Measurements from ENCODE around the gene NTF3. TPM values are rescaled to one million over a fixed set of nuclear protein-coding genes. Genes with fewer than 3 reads are reported as not detected.

NTF3 gene
- polyA plus RNA-seq, 3 donors = not detected

DNA sequence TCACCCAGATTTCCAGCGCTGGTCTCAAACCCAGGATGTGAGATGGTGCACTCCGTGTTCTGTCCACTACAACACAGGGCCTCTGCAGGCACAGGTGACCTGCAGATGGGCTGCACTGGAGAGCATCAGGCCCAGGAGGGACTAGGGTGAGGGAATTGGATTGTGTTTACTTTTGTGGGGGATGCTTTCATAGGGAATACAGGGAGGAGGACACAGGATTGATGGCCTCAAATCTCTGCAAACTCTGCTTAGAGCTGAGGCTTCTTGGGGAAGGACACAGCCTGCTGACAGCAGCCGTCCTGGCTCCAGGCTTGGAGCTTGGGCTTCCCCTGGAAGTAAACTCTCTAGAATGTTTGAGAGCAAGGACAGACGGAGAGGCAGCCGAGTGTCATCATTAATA, 57.1 kb downstream of the NTF3 start:
- no peak overlapping the region for H3K4me3 Mint-ChIP-seq
- Histone ChIP-seq H3K9me3 (replicated peaks in 1 of 2; ENCODE audit: control insufficient read depth in 1 of 2, insufficient read depth in 1 of 2, low read length in 2 of 2) (no peaks in the 10 kb centered on the region), H3K79me2 (ENCODE audit: insufficient read depth, low read length) (no peaks in the 10 kb centered on the region), H2AFZ (ENCODE audit: insufficient read depth, low read depth, low read length, poor library complexity, severe bottlenecking) (no peak overlapping the region), H3K27ac (ENCODE audit: low read depth in 1 of 2, low read length in 2 of 2) (no peak overlapping the region), H4K20me1 (ENCODE audit: insufficient read depth, low read length) (no peaks in the 10 kb centered on the region), H3K4me1 (ENCODE audit: control insufficient read depth in 1 of 2, insufficient read depth in 2 of 2, low read length in 2 of 2) (no peaks in the 10 kb centered on the region), H3K4me2 (replicated peaks; ENCODE audit: extremely low read depth, low read length, poor library complexity, severe bottlenecking) (no peak overlapping the region), H3K4me3 (replicated peaks in 1 of 3; ENCODE audit: low read depth in 2 of 3, low read length in 3 of 3) (no peak overlapping the region), H3K36me3 (replicated peaks in 1 of 2; ENCODE audit: control insufficient read depth in 1 of 2, insufficient read depth in 2 of 2, low read length in 2 of 2) (no peaks in the 10 kb centered on the region), H3K27me3 (ENCODE audit: control insufficient read depth in 2 of 2, insufficient read depth in 2 of 2, low read length in 2 of 2) (no peaks in the 10 kb centered on the region), H3K9ac (ENCODE audit: insufficient read depth, low read length, poor library complexity, severe bottlenecking) (no peak overlapping the region)
- TF ChIP-seq, protein P1, sequence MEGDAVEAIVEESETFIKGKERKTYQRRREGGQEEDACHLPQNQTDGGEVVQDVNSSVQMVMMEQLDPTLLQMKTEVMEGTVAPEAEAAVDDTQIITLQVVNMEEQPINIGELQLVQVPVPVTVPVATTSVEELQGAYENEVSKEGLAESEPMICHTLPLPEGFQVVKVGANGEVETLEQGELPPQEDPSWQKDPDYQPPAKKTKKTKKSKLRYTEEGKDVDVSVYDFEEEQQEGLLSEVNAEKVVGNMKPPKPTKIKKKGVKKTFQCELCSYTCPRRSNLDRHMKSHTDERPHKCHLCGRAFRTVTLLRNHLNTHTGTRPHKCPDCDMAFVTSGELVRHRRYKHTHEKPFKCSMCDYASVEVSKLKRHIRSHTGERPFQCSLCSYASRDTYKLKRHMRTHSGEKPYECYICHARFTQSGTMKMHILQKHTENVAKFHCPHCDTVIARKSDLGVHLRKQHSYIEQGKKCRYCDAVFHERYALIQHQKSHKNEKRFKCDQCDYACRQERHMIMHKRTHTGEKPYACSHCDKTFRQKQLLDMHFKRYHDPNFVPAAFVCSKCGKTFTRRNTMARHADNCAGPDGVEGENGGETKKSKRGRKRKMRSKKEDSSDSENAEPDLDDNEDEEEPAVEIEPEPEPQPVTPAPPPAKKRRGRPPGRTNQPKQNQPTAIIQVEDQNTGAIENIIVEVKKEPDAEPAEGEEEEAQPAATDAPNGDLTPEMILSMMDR (IDR thresholded peaks at IDR 0.05) = no peak
- no peaks in the 10 kb centered on the region for H3K36me3 Mint-ChIP-seq
- H3K4me1 Mint-ChIP-seq = no peaks in the 10 kb centered on the region
- intact Hi-C loops (cut with micrococcal nuclease) = no loop called here
- WGBS (ENCODE audit: insufficient coverage) = 100% methylated on average over 2 of the region's 5 CpGs
- peaks cover 0 to 5% (median 3%) of the 10 kb centered on the region in 3 donors for H3K27me3 Mint-ChIP-seq (ENCODE audit: low read depth in 3 of 3)
- H3K27ac Mint-ChIP-seq = no peak overlapping the region
- peaks cover 0 to 2% (median 0%) of the 10 kb centered on the region in 7 donors for H3K9me3 Mint-ChIP-seq
- no peak for DNase-seq

DNA sequence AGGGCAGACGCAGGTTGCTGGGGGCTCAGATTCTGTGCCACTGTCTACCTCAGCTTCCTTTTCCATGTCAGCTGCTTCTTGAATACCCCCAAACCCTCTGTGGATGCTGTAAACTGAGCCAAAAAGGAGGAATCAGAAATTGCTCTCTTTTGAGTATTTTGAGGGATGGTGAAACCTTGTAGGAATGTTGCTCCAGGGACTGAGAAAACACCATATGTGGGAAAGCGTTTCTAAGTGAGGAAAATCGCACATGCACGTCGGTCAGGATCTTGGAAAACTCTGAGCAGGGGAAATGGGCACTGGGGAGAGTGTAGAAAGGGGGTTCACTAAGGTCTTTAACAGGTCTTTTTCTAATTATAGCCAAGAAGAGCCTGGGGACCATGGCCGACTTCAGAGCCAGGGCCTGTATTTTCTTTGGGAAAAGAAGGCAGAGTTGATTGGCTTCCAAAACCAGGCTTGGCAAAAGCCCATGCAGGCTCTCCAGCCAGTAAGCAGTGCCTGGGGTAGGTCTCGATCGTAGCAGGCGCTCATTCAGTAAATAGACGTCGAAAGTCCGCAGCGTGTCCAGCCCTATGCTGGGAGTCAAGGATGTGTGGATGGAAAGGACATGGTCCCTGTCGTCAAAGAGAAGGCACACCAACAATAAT, 58.0 kb downstream of the NTF3 start:
- no peak overlapping the region for H3K4me3 Mint-ChIP-seq
- Histone ChIP-seq H3K4me1 (ENCODE audit: control insufficient read depth in 1 of 2, insufficient read depth in 2 of 2, low read length in 2 of 2) (no peaks in the 10 kb centered on the region), H3K9me3 (replicated peaks in 1 of 2; ENCODE audit: control insufficient read depth in 1 of 2, insufficient read depth in 1 of 2, low read length in 2 of 2) (no peaks in the 10 kb centered on the region), H3K79me2 (ENCODE audit: insufficient read depth, low read length) (no peaks in the 10 kb centered on the region), H3K9ac (ENCODE audit: insufficient read depth, low read length, poor library complexity, severe bottlenecking) (no peak overlapping the region), H3K27me3 (ENCODE audit: control insufficient read depth in 2 of 2, insufficient read depth in 2 of 2, low read length in 2 of 2) (no peaks in the 10 kb centered on the region), H3K4me2 (replicated peaks; ENCODE audit: extremely low read depth, low read length, poor library complexity, severe bottlenecking) (no peak overlapping the region), H2AFZ (ENCODE audit: insufficient read depth, low read depth, low read length, poor library complexity, severe bottlenecking) (no peak overlapping the region), H3K36me3 (replicated peaks in 1 of 2; ENCODE audit: control insufficient read depth in 1 of 2, insufficient read depth in 2 of 2, low read length in 2 of 2) (no peaks in the 10 kb centered on the region), H4K20me1 (ENCODE audit: insufficient read depth, low read length) (no peaks in the 10 kb centered on the region), H3K27ac (ENCODE audit: low read depth in 1 of 2, low read length in 2 of 2) (no peak overlapping the region), H3K4me3 (replicated peaks in 1 of 3; ENCODE audit: low read depth in 2 of 3, low read length in 3 of 3) (no peak overlapping the region)
- peaks cover 3 to 5% (median 3%) of the 10 kb centered on the region in 3 donors for H3K27me3 Mint-ChIP-seq (ENCODE audit: low read depth in 3 of 3)
- TF ChIP-seq, protein P1 (IDR thresholded peaks at IDR 0.05) = no peak
- no peaks in the 10 kb centered on the region for H3K36me3 Mint-ChIP-seq
- H3K27ac Mint-ChIP-seq = no peak overlapping the region
- intact Hi-C loops (cut with micrococcal nuclease) = no loop called here
- 92% methylated on average over 5 of the region's 14 CpGs for WGBS (ENCODE audit: insufficient coverage)
- DNase-seq = no peak
- peaks cover 0 to 2% (median 0%) of the 10 kb centered on the region in 7 donors for H3K9me3 Mint-ChIP-seq
- H3K4me1 Mint-ChIP-seq = no peaks in the 10 kb centered on the region

All from CD14-positive monocyte (primary cell).